ENCODE measurements around the gene MOB3A.

Gene MOB3A

GRCh38 chr19:2112516-2113320 lies 16.6 kb upstream of the MOB3A start:
- no peak overlapping the region for H3K4me3 Mint-ChIP-seq
- H3K27ac Mint-ChIP-seq = no peak overlapping the region
- H3K36me3 Mint-ChIP-seq (ENCODE audit: low read depth) = peaks cover 33% of the 10 kb centered on the region
- H3K27me3 Mint-ChIP-seq (ENCODE audit: low read depth) = no peaks in the 10 kb centered on the region
- H3K9me3 Mint-ChIP-seq = no peaks in the 10 kb centered on the region
- no peaks in the 10 kb centered on the region for H3K4me1 Mint-ChIP-seq
- TF ChIP-seq CTCF (IDR thresholded peaks at IDR 0.05; ENCODE audit: unreplicated experiment in 3 of 3) = no peak

- no peaks in the 10 kb centered on the region for H3K27me3 Mint-ChIP-seq (ENCODE audit: low read depth)
- no peaks in the 10 kb centered on the region for H3K4me1 Mint-ChIP-seq
- H3K9me3 Mint-ChIP-seq = no peaks in the 10 kb centered on the region
- no peak overlapping the region for H3K27ac Mint-ChIP-seq
- no peak overlapping the region for H3K4me3 Mint-ChIP-seq
- TF ChIP-seq CTCF (IDR thresholded peaks at IDR 0.05; ENCODE audit: unreplicated experiment in 3 of 3) = no peak
- peaks cover 39% of the 10 kb centered on the region for H3K36me3 Mint-ChIP-seq (ENCODE audit: low read depth)
These were observed 15.8 kb upstream of the MOB3A start for GRCh38 chr19:2111886-2112285.

DNA sequence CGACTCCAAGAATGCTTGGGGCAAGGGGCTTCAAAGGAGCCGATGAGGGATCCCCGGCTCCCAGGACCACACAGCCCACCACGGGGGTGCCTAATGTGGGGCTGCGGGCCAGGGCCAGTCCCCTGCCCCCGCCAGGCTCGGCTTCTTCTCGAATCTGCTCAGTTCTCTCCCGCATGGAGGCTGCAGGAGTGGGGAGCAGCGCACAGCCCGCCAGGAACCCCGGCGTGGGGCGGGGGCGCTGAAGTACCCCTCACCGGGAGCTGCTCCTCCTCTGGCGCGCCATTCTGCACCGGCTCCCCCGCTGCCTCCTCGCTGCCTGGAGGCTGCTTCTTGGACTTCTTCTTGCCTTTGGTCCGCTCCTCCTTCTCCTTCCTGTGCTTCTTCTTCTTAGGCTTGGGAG lies 15.3 kb upstream of the MOB3A start:
- no peak overlapping the region for H3K4me3 Mint-ChIP-seq

DNA sequence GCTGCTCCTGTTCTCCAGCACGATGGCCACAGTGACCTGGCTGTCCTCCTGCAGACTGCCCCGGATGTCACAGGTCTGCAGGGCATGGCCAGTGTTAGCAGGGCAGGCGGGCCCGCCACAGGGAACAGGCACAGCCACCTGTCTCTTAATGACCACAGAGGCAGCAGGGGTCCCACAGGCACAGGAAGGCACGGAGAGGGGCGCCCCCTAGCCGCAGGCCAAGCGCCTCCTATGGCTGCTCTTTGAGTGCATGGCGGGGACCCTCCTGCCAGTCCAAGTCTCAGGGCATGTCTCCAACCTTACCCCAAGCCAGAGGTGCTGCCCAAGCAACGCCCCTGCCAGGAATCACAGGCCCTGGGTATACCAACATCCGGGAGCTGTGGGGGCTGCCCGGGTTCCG lies 14.7 kb upstream of the MOB3A start:
- H3K36me3 Mint-ChIP-seq (ENCODE audit: low read depth) = peaks cover 50% of the 10 kb centered on the region
- no peak overlapping the region for H3K27ac Mint-ChIP-seq
- H3K9me3 Mint-ChIP-seq = no peaks in the 10 kb centered on the region
- no peaks in the 10 kb centered on the region for H3K27me3 Mint-ChIP-seq (ENCODE audit: low read depth)
- no peaks in the 10 kb centered on the region for H3K4me1 Mint-ChIP-seq
- TF ChIP-seq CTCF (IDR thresholded peaks at IDR 0.05; ENCODE audit: unreplicated experiment in 3 of 3) = no peak
- H3K4me3 Mint-ChIP-seq = no peak overlapping the region

More for the DNA sequence above, 15.3 kb upstream of the MOB3A start:
- no peak overlapping the region for H3K27ac Mint-ChIP-seq
- no peak for TF ChIP-seq CTCF (IDR thresholded peaks at IDR 0.05; ENCODE audit: unreplicated experiment in 3 of 3)
- H3K4me1 Mint-ChIP-seq = no peaks in the 10 kb centered on the region
- H3K9me3 Mint-ChIP-seq = no peaks in the 10 kb centered on the region
- peaks cover 44% of the 10 kb centered on the region for H3K36me3 Mint-ChIP-seq (ENCODE audit: low read depth)
- H3K27me3 Mint-ChIP-seq (ENCODE audit: low read depth) = no peaks in the 10 kb centered on the region

GRCh38 chr19:2109046-2109864 lies 13.1 kb upstream of the MOB3A start:
- Mint-ChIP-seq H3K4me1 (no peaks in the 10 kb centered on the region), H3K27ac (no peak overlapping the region), H3K36me3 (ENCODE audit: low read depth) (peaks cover 54% of the 10 kb centered on the region), H3K4me3 (no peak overlapping the region), H3K27me3 (ENCODE audit: low read depth) (no peaks in the 10 kb centered on the region), H3K9me3 (no peaks in the 10 kb centered on the region)
- TF ChIP-seq CTCF (IDR thresholded peaks at IDR 0.05; ENCODE audit: unreplicated experiment in 3 of 3) = no peak
